Epithelial cell of prostate (primary cell): ENCODE data around the gene ARL8A.
A peak's percentile ranks its signal among the peaks of the same experiment; 100 is the strongest.
"Not testable (repeated sequence)": the region's sequence is repeated elsewhere in the genome, so short reads cannot be mapped to it uniquely, and the experiment has no call there.

ENCODE experiments used
- DNase-seq: peaks from one replicate; pipeline ENCODE4 v3.0.0-alpha.2; 2011; ENCODE audit warnings: low read depth, low spot score
- H3K27ac ChIP-seq: fragments of 450-650 bp; 2 replicates; pipeline ENCODE4 v1.5.1; 2017; ENCODE audit warnings: mild to moderate bottlenecking

The ARL8A gene

DNA sequence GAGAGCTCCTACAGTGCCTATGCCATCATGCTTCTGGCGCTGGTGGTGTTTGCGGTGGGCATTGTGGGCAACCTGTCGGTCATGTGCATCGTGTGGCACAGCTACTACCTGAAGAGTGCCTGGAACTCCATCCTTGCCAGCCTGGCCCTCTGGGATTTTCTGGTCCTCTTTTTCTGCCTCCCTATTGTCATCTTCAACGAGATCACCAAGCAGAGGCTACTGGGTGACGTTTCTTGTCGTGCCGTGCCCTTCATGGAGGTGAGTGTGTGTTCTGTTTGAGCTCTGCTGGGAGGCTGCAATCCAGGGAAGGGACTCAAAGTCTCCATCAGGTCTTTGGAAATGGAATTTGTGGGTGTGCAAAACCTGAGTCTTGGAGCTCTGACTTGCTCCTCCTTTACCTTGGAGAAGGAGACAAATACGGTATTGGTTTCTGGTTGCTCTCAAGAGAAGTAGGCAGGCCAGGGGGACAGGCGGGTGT is 21.2 kb downstream of the ARL8A start:
- DNase-seq, result no peak
- no peak overlapping the region for H3K27ac ChIP-seq

- no peak for DNase-seq
- no peak within 1 kb of the TSS for H3K27ac ChIP-seq
Measured at GRCh38 chr1:202122639-202123335, 21.8 kb downstream of the ARL8A start, which contains the start of gene GPR37L1. GPR37L1 (plus strand) TSS chr1:202122917; CDS start chr1:202122964, 47 bp downstream.

DNA sequence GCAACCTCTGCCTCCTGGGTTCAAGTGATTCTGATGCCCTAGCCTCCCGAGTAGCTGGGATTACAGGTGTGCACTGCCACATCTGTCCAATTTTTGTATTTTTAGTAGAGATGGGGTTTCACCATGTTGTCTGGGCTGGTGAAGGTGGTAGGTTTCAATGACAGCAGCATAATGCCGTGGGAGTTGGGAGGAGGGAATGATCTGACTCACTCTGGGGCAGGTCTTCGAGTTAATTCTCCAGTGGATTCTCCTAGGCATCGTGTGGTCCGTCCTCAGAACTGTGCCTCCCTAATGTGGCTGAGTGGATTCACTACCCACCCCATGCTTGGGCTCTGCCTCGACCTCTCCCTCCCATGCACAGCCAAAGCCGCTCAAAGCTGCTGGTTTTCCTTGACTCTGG is 23.5 kb downstream of the ARL8A start:
- H3K27ac ChIP-seq, result no peak overlapping the region
- DNase-seq, result no peak

DNA sequence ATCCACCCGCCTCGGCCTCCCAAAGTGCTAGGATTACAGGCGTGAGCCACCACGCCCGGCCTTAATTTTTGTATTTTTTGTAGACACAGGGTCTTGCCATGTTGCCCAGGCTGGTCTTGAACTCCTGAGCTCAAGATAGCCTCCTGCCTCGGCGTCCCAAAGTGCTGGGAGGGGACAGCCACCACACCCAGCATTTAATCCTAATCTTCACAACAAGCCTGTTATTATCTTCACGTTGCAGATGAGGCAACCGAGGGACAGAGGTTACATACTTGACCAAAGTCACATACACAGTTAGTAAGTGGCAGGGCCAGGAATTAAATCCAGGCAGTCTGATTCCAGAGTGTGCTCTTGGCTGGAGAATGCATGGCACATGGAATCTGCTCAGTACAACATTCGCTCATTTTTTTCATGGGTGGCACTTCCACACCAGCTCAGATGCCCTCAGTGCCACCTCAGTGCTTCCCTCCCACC is 26.6 kb downstream of the ARL8A start:
- no peak for DNase-seq
- H3K27ac ChIP-seq, result no peak overlapping the region

GRCh38 chr1:202116287-202116686 is 28.2 kb downstream of the ARL8A start:
- H3K27ac ChIP-seq, result no peak overlapping the region
- DNase-seq, result no peak

GRCh38 chr1:202113690-202114300 is 30.7 kb downstream of the ARL8A start:
- H3K27ac ChIP-seq, result peak overlapping the region; percentile 56
- no peak for DNase-seq

DNA sequence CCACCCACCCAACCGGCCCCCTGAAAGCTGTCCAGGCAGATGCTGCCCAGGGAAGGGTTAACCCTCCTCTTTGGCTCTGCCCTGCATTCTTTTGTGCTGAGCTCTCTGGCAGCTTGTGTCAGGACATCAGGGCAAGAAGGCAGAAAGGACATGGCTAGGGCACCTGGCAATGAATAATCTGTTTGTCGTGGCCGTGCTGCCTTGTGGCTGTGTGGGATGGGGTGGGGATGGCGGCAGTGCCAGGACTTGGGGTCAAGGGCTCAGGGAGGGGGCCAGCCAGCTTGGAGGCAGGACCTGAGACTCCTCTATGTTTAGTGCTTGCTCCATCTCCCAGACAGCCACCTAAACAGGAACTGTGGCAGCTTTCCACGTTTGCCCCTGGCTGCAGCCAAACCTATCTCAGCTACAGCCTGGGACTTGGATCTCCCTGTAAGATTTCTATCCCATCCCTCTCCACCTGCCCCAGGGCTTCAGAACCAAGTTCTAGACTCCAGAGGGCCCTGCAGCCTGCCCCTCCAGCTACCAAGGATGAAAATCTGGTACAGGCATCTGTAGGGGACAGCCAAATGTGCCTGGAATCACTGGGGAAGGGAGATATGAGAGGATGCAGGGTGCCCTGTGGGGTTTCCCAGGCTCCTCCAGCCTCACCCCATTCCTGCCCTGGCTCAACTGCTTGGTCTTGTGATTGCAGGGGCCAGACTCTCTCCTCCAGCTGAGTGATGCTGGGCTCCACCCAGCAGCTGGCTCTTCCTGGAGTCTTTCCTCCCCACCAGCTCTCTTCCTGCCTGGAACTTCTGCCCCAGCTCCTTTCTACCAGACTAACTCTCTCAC is 31.5 kb downstream of the ARL8A start:
- peak overlapping the region; percentile 56 for H3K27ac ChIP-seq
- no peak for DNase-seq

DNA sequence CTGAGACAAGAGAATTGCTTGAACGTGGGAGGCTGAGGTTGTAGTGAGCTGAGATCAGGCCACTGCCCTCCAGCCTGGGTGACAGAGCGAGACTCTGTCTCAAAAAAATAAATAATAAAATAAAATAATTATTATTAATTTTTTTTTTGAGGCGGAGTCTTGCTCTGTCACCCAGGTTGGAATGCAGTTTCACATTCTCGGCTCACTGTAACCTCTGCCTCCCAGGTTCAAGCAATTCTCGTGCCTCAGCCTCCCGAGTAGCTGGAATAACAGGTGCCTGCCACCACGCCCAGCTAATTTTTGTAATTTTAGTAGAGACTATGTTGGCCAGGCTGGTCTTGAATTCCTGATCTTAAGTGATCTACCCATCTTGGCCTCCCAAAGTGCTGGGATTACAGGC is 32.9 kb downstream of the ARL8A start:
- DNase-seq, H3K27ac ChIP-seq: not testable (repeated sequence)

DNA sequence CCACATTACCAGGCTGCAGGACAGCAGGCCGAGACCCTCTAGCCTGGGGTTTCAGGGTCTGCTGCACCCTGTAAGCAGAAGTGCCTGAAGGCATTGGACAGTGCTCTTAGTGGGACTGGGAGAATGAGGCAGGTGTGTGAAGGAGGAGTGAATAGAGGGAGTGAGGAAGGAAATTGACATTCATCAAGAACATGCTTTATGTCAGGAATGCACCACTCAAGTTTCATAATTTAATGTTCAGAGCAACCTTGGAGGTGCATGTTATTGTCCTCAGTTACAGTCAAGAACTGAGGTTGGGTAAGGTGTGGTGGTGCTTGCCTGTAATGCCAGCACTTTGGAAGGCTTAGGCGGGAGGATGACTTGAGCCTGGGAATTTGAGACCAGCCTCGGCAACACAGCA is 33.6 kb downstream of the ARL8A start:
- no peak overlapping the region for H3K27ac ChIP-seq

GRCh38 chr1:202107801-202108731 is 36.5 kb downstream of the ARL8A start:
- no peak overlapping the region for H3K27ac ChIP-seq
- no peak for DNase-seq

More for the DNA sequence above, 33.6 kb downstream of the ARL8A start:
- DNase-seq, result no peak

- no peak overlapping the region for H3K27ac ChIP-seq
- DNase-seq, result no peak
Measured at GRCh38 chr1:202107321-202107761, 37.2 kb downstream of the ARL8A start.

DNA sequence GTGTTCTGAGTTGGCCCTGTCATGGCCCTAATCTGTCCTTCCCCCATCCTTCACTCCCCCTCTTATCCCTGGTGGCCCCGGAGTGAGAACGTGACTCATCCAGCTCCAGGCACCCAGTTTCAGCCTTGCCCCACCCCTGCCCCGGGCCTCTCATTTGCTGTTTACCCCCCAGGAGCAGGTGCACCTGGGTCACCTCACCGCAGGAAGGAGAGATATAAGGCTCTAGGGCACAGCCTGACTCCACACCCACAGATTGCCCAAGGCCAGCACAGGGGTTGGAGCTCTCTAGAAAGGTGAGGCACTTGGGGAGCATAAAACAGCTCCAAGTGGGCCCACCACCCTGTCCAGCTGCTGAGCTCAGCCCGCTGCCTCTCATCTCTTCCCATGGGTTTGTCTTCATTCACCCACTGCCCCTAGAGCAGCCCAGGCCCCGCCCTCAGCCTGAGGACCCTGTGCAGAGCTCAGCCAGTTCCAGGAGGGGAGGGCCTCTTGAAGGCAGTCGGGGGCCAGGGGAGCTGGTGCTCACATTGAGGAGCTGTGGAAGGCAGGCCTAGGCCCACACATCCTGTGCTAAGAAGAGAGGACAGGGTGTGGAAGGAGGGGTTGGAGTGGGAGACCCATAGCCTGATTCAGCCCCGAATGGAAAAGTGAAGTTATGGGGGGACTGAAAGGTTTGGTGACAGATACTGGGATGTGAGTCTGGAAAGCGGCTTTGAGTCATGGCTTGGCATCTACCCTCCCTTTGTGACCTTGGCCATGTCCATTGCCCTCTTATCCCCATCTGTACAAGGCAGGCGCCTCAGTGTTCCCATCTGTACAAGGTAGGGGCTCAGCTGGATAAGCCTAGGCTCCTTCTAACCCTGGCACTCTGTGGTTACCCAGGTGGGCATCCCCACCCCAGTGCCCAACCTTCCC is 37.9 kb downstream of the ARL8A start:
- peak overlapping the region; percentile 62 for H3K27ac ChIP-seq
- DNase-seq, result no peak

DNA sequence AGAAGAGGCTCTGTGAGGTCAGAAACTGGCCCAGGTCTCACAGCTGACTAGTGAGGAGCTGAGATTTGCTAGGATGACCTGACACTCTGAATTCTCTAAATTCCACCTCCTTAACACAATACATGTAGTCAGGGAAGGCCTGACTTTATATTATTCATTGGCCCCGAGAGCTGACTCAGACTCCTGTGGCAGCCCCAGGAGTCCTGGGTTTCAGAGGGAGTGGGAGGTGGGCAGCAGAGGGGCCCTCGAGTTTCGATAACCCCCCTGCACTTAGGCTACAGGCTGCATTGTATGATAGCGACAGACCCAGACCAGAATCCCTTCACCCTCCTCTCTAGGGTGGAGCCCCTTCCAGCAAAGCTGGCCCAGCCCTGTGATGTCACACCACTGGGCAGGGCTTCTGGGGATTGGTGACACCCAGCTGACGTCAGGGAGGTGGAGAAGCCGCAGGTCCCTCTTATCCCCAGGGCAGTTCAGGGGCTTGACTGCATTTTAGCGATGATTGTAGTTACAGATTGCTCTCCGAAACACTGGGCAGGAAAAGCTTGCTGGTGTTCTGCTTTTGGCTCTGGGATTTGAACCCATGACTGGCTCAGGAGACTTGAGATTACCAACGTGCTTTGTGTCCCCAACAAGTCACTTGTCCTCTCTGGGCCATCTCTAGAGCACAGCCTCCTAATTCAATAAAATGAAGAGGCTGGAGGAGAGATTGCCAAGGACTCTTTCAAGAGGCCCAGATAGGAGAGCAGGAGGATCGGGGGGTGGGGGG is 38.8 kb downstream of the ARL8A start:
- no peak for DNase-seq
- peak overlapping the region; percentile 62 for H3K27ac ChIP-seq

DNA sequence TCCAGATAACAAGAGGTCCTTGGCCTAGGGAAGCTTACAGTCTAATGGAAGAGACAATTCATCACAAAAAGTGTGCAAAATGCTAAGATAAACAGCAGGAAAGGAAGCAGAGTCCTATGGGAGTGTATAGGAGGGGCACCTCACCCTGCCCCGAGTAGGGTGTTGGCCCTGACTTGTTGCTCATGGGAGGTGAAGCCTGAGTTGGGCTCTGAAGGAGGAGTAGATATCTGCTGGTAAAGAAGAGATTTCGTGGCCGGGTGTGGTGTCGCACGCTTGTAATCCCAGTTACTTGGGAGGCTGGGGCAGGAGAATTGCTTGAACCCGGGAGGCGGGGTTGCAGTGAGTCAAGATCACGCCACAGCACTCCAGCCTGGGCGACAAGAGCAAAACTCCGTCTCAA is 40.5 kb downstream of the ARL8A start:
- no peak for DNase-seq

DNA sequence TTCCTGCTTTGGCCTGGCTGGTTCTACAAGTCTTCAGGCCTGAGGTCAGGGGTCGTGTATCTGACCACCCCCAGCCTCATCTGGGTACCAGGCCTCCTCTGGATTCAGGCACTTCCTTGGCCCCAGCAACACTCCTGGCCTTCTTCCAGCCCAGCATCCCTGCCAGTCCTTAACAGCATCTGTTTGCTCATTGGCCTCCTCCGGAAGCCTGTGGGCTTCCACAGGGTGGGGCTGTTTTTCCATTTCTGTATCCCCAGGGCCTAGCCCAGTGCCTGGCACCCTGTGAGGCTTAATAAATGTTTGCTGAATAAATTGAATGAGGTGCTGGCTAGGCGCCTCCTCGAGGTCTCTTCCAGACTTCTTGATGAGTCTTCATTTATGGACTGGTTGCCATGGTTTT is 43.4 kb downstream of the ARL8A start:
- DNase-seq, result no peak
- H3K27ac ChIP-seq, result no peak overlapping the region

More for the DNA sequence above, 40.5 kb downstream of the ARL8A start:
- no peak overlapping the region for H3K27ac ChIP-seq

- H3K27ac ChIP-seq, result no peak overlapping the region
- DNase-seq, result no peak
Measured at GRCh38 chr1:202093858-202094257, 50.7 kb downstream of the ARL8A start.

- no peak overlapping the region for H3K27ac ChIP-seq
- no peak for DNase-seq
Measured at GRCh38 chr1:202090994-202091393, 53.5 kb downstream of the ARL8A start.

DNA sequence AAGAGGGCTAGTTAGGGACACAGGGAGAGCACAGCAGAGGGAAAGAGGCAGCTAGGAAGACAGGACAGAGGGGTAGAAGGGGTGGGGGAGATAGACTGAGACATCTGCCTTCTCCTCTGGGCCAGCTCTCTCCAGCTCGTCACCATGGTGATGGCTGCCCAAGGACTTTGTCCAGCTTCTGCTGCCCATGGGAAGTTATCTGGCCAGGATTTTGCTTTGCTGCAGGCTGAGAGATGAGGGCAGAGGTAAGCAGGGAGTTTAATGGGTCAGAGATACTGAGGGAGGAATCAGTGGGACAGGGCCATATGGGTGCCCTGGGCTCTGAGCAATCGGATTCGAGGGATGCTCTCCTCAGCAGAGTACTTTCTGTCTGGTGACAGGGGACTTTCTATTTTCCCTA is 56.3 kb downstream of the ARL8A start:
- H3K27ac ChIP-seq, result no peak overlapping the region

More for the DNA sequence above, 56.3 kb downstream of the ARL8A start:
- DNase-seq, result no peak
